Hematopoietic multipotent progenitor cell treated with erythropoietin and hydrocortisone succinate and interleukin-3 and kit ligand, for 4 days (in vitro differentiated cells): ENCODE data around the gene PNPLA4.
A peak's percentile ranks its signal among the peaks of the same experiment; 100 is the strongest.

Experiments used
- DNase-seq: peaks from one replicate; pipeline ENCODE4 v3.0.0-alpha.2; 2015

Gene PNPLA4

GRCh38 chrX:7927259-7928167 is at the start of gene PNPLA4:
Gene PNPLA4, minus strand, starts transcription at chrX:7927413. Its CDS starts 1,294 bp downstream, at chrX:7926119.
- peak; percentile 93 for DNase-seq

- no peak for DNase-seq
These were observed 45.4 kb upstream of the PNPLA4 start for GRCh38 chrX:7972586-7972985.

- DNase-seq = no peak
These were observed 43.2 kb upstream of the PNPLA4 start for GRCh38 chrX:7970428-7970827.

- no peak for DNase-seq
These were observed 38.2 kb upstream of the PNPLA4 start for GRCh38 chrX:7965436-7965835.

- no peak for DNase-seq
These were observed 33.0 kb upstream of the PNPLA4 start for GRCh38 chrX:7960246-7960645.

GRCh38 chrX:7953446-7953845 is 26.2 kb upstream of the PNPLA4 start:
- DNase-seq = no peak

GRCh38 chrX:7950865-7951264 is 23.7 kb upstream of the PNPLA4 start:
- peak; percentile 7 for DNase-seq

GRCh38 chrX:7948483-7948882 is 21.3 kb upstream of the PNPLA4 start:
- DNase-seq = no peak

GRCh38 chrX:7946960-7947359 is 19.7 kb upstream of the PNPLA4 start:
- no peak for DNase-seq

GRCh38 chrX:7943600-7944245 is 16.5 kb upstream of the PNPLA4 start:
- no peak for DNase-seq

- peak; percentile 10 for DNase-seq
These were observed 14.3 kb upstream of the PNPLA4 start for GRCh38 chrX:7941390-7942042.

GRCh38 chrX:7934026-7934425 is 6.8 kb upstream of the PNPLA4 start:
- no peak for DNase-seq

GRCh38 chrX:7926914-7927258 is 327 bp downstream of the PNPLA4 start:
- DNase-seq = no peak

GRCh38 chrX:7926501-7926900 is 712 bp downstream of the PNPLA4 start:
- DNase-seq = no peak

GRCh38 chrX:7925867-7926472 is 1.2 kb downstream of the PNPLA4 start:
- peak; percentile 86 for DNase-seq

- DNase-seq = no peak
These were observed 5.5 kb downstream of the PNPLA4 start for GRCh38 chrX:7921750-7922149.

- DNase-seq = no peak
These were observed 18.4 kb downstream of the PNPLA4 start for GRCh38 chrX:7908821-7909220.

GRCh38 chrX:7904562-7904961 is 22.7 kb downstream of the PNPLA4 start:
- no peak for DNase-seq

- peak; percentile 1 for DNase-seq
These were observed 35.3 kb downstream of the PNPLA4 start for GRCh38 chrX:7891928-7892327.

- no peak for DNase-seq
These were observed 37.5 kb downstream of the PNPLA4 start for GRCh38 chrX:7889680-7890079.

- no peak for DNase-seq
These were observed 38.1 kb downstream of the PNPLA4 start for GRCh38 chrX:7889135-7889534.

- DNase-seq = no peak
These were observed 50.3 kb downstream of the PNPLA4 start for GRCh38 chrX:7876957-7877356.

GRCh38 chrX:7872042-7872441 is 55.2 kb downstream of the PNPLA4 start:
- DNase-seq = no peak
